ENCODE results near the gene DEDD.

- TF ChIP-seq POLR2AphosphoS5 (IDR thresholded peaks at IDR 0.05) (no peak), CTCF (IDR thresholded peaks at IDR 0.05) (no peak)
Observed at GRCh38 chr1:161176468-161177111, 44.1 kb upstream of the DEDD start.
